Parathyroid adenoma (tissue), 2 donors: ENCODE results near the gene AATK.

Source experiments
- H2AFZ ChIP-seq: fragments of 300-600 bp; sonication (generic); one replicate; pipeline ENCODE4 v1.7.0; 2017; ENCODE audit warnings: antibody characterized with exemption, mild to moderate bottlenecking
- H3K27ac ChIP-seq: fragments of 300-600 bp; sonication (generic); one replicate; pipeline ENCODE4 v1.7.0; 2017
- H3K27me3 ChIP-seq: fragments of 300-600 bp; sonication (generic); one replicate; pipeline ENCODE4 v1.7.0; 2017; ENCODE audit warnings: low read length; ENCODE audit not compliant: control insufficient read depth, insufficient read depth
- H3K36me3 ChIP-seq: fragments of 300-600 bp; sonication (generic); one replicate; pipeline ENCODE4 v1.7.0; 2017; ENCODE audit warnings: low read length; ENCODE audit not compliant: control insufficient read depth, insufficient read depth
- H3K4me1 ChIP-seq: fragments of 300-600 bp; sonication (generic); one replicate; pipeline ENCODE4 v1.7.0; 2017; ENCODE audit warnings: control low read depth
- H3K4me2 ChIP-seq: fragments of 300-600 bp; sonication (generic); one replicate; pipeline ENCODE4 v1.7.0; 2017; ENCODE audit warnings: low read length
- H3K4me3 ChIP-seq: fragments of 300-600 bp; sonication (generic); one replicate; pipeline ENCODE4 v1.7.0; 2017; ENCODE audit warnings: low read depth, low read length
- H3K79me2 ChIP-seq: fragments of 300-600 bp; sonication (generic); one replicate; pipeline ENCODE4 v1.7.0; 2017; ENCODE audit warnings: control low read depth
- H3K9ac ChIP-seq: fragments of 300-600 bp; sonication (generic); one replicate; pipeline ENCODE4 v1.7.0; 2017; ENCODE audit warnings: mild to moderate bottlenecking
- H3K9me3 ChIP-seq: fragments of 300-600 bp; sonication (generic); one replicate; pipeline ENCODE4 v1.7.0; 2017; ENCODE audit warnings: low read length; ENCODE audit not compliant: control insufficient read depth
- CTCF ChIP-seq: fragments of 300-600 bp; sonication (generic); IDR thresholded peaks from one replicate; pipeline ENCODE4 v1.7.0; 2017; ENCODE audit warnings: antibody characterized with exemption, mild to moderate bottlenecking
- donor health status: primary hyperparathyroidism.

The AATK gene

GRCh38 chr17:81191116-81191515 lies 25.1 kb upstream of the AATK start:
- no peaks in the 10 kb centered on the region for H3K79me2 ChIP-seq
- H3K27ac ChIP-seq: no peak overlapping the region
- H3K36me3 ChIP-seq: no peaks in the 10 kb centered on the region
- no peak overlapping the region for H3K4me3 ChIP-seq
- H3K9me3 ChIP-seq: no peaks in the 10 kb centered on the region
- TF ChIP-seq CTCF: no peak
- H2AFZ ChIP-seq: no peak overlapping the region
- no peaks in the 10 kb centered on the region for H3K4me1 ChIP-seq
- no peak overlapping the region for H3K4me2 ChIP-seq
- no peaks in the 10 kb centered on the region for H3K27me3 ChIP-seq
- H3K9ac ChIP-seq: no peak overlapping the region

GRCh38 chr17:81190591-81190990 lies 24.6 kb upstream of the AATK start:
- TF ChIP-seq CTCF: no peak
- no peak overlapping the region for H3K9ac ChIP-seq
- H3K4me1 ChIP-seq: no peaks in the 10 kb centered on the region
- no peak overlapping the region for H3K27ac ChIP-seq
- H3K4me3 ChIP-seq: no peak overlapping the region
- no peak overlapping the region for H2AFZ ChIP-seq
- no peaks in the 10 kb centered on the region for H3K79me2 ChIP-seq
- no peak overlapping the region for H3K4me2 ChIP-seq
- H3K27me3 ChIP-seq: no peaks in the 10 kb centered on the region
- H3K9me3 ChIP-seq: no peaks in the 10 kb centered on the region
- no peaks in the 10 kb centered on the region for H3K36me3 ChIP-seq

GRCh38 chr17:81189670-81190530 lies 23.9 kb upstream of the AATK start:
- Histone ChIP-seq H3K27ac (no peak overlapping the region), H3K27me3 (no peaks in the 10 kb centered on the region), H3K9ac (no peak overlapping the region), H3K4me1 (no peaks in the 10 kb centered on the region), H3K36me3 (no peaks in the 10 kb centered on the region), H3K79me2 (no peaks in the 10 kb centered on the region), H3K4me2 (no peak overlapping the region), H2AFZ (no peak overlapping the region), H3K4me3 (no peak overlapping the region), H3K9me3 (no peaks in the 10 kb centered on the region)
- TF ChIP-seq CTCF: peak; percentile 25

GRCh38 chr17:81189016-81189415 lies 23.0 kb upstream of the AATK start:
- Histone ChIP-seq H3K4me1 (no peaks in the 10 kb centered on the region), H3K4me2 (no peak overlapping the region), H2AFZ (no peak overlapping the region), H3K4me3 (no peak overlapping the region), H3K36me3 (no peaks in the 10 kb centered on the region), H3K27ac (no peak overlapping the region), H3K27me3 (no peaks in the 10 kb centered on the region), H3K9ac (no peak overlapping the region), H3K9me3 (no peaks in the 10 kb centered on the region), H3K79me2 (no peaks in the 10 kb centered on the region)
- no peak for TF ChIP-seq CTCF

- Histone ChIP-seq H3K27me3 (no peaks in the 10 kb centered on the region), H3K4me3 (no peak overlapping the region), H3K4me2 (no peak overlapping the region), H2AFZ (no peak overlapping the region), H3K9ac (no peak overlapping the region), H3K79me2 (no peaks in the 10 kb centered on the region), H3K4me1 (no peaks in the 10 kb centered on the region), H3K27ac (no peak overlapping the region), H3K36me3 (no peaks in the 10 kb centered on the region), H3K9me3 (no peaks in the 10 kb centered on the region)
- TF ChIP-seq CTCF: no peak
Observed at GRCh38 chr17:81188491-81188840, 22.4 kb upstream of the AATK start.
